SH-SY5Y (cell line): Measurements from ENCODE around the gene NCOR2.

Source experiments
- GATA2 ChIP-seq: IDR thresholded peaks from 2 replicates; pipeline ENCODE4 v1.6.1; 2011; ENCODE audit warnings: mild to moderate bottlenecking, low read depth, low read length
- GATA3 ChIP-seq: IDR thresholded peaks from 2 replicates; pipeline ENCODE4 v1.6.1; 2011; ENCODE audit warnings: low read depth, mild to moderate bottlenecking, low read length, moderate library complexity

NCOR2 gene

GRCh38 chr12:124527861-124528561, 39.4 kb downstream of the NCOR2 start:
- TF ChIP-seq GATA2 (no peak), GATA3 (no peak)

DNA sequence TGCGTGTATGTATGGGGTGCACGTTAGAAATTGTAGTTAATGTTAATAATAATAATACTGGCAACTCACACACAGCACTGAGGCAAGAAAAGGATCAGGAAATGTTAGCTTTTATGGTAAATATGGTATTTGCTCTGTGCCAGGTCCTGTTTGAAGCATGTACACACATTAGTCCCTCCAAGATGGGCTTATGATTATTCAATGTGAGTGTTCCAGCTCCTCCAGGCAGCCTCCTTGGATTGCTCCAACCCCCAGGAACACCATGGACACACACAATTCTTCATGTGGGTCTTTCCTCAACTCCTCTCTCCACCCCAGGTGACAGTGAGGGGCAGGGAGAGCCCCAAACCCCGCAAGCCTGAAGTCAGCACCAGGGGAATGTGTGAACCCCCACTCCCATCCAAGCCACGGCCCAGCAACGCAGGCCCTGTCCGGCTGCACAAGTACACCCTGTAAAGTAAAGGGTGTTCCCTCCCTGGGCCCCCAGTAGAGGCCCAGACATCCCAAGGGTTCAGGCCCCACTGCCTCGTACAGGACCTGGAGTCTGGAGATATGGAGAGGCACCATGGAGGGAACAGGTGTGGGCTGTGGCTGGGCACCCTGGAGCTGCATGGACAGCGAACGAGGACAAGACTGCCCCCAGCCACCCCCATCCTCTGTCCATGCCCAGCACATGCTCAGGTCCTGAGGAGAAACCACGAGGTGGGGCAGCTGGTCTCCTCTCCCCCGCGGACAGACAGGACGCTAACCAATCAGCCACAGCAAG, 41.3 kb downstream of the NCOR2 start:
- TF ChIP-seq GATA2, result no peak
- no peak for TF ChIP-seq GATA3

DNA sequence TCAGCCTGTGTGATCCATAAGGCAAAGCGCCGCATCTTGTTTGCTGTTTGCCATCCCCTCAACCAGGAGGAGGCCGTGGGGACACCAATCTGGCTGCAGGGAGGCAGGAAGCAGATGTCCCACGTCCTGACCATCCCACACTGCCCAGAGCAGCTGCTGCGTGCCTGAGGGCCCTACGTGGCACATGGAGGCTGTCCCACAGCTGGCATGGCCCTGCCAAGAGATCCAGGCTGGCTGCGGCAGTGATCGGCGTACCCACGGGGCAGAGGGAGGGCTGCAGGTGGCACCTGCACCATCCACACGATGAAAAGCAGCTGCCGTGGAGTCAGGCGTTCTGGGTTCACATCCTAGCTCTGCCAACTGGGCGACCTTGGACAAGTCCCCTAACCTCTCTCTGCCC, 42.0 kb downstream of the NCOR2 start:
- TF ChIP-seq GATA2 (no peak), GATA3 (no peak)

DNA sequence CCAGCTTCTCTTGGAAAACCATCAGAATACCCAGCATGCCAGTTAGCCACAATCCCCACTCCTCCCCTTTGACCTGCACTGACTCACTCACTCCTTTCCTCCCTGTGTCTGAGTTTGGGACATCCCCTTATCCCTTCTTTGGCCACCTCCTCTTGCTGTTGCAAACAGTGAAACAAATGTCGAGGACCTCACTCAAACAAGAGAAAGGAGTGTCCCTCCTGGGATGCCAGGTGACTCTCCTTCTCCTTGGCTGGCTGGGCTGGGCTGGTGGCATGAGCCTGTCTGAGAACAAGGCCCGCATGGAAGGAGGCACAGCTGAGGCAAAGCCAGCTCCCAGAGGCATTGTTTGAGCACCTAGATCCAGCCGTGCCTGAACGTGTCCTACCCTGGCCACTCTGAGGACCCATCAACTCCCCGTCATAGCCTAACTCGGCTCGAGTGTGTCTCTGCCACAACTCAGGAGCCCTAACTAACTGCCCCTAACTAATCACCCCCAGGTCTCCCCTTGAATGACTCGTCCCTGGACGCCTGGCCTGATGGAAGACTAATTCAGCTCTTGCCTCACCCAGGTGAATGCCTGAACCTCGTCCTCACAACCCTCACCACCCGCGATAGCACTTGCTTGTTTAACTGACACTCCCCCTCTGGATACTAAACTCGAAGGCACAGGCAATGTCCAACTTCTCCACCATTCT, 43.0 kb downstream of the NCOR2 start:
- TF ChIP-seq GATA2, result no peak
- no peak for TF ChIP-seq GATA3

DNA sequence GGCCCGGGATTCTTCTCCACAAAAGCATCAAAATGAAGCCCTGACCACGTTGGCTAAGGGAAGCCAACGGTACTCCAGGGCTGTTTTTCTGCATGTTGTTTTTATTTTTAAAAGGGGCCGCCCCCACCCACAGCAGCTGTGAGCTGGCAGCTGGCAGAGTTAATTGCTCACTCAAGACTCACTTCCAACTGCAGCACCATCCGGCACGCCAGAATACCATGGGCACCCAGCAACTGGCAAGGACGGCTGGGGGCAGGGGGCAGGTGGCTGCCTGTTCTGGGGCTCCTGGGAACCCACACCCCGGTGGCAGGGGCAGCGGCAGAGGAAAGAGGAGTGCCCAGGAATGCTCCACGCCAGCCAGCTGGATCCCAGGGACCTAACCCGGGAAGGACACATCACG, 44.3 kb downstream of the NCOR2 start:
- no peak for TF ChIP-seq GATA2
- no peak for TF ChIP-seq GATA3

DNA sequence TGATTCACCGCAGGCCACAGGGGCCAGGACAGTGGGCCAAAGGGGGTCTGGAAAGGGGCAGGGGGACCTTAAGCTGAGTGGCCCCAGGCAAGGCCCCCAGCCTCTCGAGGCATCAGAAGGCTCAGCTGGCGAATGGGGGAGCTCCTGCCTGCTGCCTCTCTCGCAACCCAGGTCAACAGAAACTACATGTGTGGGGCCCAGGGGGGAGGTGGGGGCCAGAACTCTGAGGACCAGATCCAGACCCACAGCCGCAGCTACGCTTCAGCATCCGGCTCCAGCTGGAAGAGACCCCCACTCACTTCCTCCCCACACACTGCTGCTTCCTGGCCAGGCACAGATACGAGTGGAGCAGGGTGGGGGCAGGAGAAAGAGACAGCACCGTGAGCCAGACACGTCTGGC, 46.5 kb downstream of the NCOR2 start:
- no peak for TF ChIP-seq GATA3
- TF ChIP-seq GATA2, result no peak

- TF ChIP-seq GATA3 (no peak), GATA2 (no peak)
These were observed 47.1 kb downstream of the NCOR2 start for GRCh38 chr12:124520265-124520701.

GRCh38 chr12:124519746-124520145, 47.7 kb downstream of the NCOR2 start:
- TF ChIP-seq GATA3 (no peak), GATA2 (no peak)

DNA sequence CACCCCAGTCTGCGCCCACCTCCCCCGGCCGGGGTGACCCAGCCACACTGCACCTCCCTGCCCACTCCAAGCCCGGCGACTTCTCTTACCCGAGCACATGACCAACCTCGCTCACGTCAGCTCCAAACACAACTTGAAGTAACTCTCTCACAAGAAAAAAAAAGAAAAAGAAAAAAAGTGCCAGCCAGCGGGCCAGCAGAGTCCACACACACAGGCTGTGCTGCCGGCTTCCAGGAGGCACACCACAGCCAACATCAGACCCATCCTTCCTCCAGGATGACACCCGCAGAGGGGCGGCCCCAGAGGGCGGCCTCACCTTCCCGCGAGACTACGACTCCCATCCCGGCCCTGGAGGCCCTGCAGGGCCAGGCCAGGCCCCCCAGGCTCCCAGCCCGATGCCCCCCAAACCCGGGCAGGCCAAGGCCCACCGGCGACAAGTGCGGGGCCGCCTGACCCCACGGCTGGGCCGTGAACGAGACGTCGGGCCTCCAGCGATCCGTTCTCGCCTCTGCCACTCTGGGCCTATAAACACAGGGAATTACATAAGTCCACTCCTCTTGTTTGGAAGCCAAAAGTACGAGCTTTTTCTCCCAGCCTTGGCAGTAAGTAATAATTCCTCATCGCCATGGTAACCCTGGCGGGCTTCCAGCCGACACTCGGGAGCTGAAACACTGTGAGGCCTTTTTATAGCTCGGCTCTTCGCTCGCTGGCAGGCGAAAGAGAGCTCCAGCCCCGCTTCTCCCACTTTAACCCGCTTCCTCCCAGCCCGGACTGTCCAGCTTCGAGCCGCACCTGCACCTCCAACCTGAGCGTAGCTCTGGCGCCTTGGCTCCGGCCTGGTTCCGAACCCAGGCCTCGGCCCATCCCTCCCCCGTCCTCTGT, 49.1 kb downstream of the NCOR2 start:
- TF ChIP-seq GATA3, result no peak
- no peak for TF ChIP-seq GATA2
